ENCODE data around the gene CAGE1. TPM values are rescaled to one million over a fixed set of nuclear protein-coding genes. Genes with fewer than 3 reads are reported as not detected.

The CAGE1 gene
- total RNA-seq, 1 donor from 2014 or later, result not detected

GRCh38 chr6:7424967-7425807 is 35.6 kb upstream of the CAGE1 start:
- no peak for DNase-seq (ENCODE audit: low spot score in 2 of 2)
- TF ChIP-seq CTCF (IDR thresholded peaks at IDR 0.05), result peak in 1 of 3 experiments; percentile 25
- intact Hi-C loops (cut with DNase I), result no loop called here
- Histone ChIP-seq H3K36me3 (no peaks in the 10 kb centered on the region), H3K27me3 (no peaks in the 10 kb centered on the region), H3K4me3 (no peak overlapping the region), H3K9me3 (no peaks in the 10 kb centered on the region), H3K27ac (no peak overlapping the region), H3K4me1 (no peaks in the 10 kb centered on the region)

GRCh38 chr6:7424058-7424457 is 34.5 kb upstream of the CAGE1 start:
- DNase-seq (ENCODE audit: low spot score in 2 of 2), result no peak
- Histone ChIP-seq H3K9me3 (no peaks in the 10 kb centered on the region), H3K4me1 (no peaks in the 10 kb centered on the region), H3K27me3 (no peaks in the 10 kb centered on the region), H3K4me3 (no peak overlapping the region), H3K36me3 (no peaks in the 10 kb centered on the region), H3K27ac (no peak overlapping the region)
- no peak for TF ChIP-seq CTCF (IDR thresholded peaks at IDR 0.05)
- intact Hi-C loops (cut with DNase I), result no loop called here

- no peak for TF ChIP-seq CTCF (IDR thresholded peaks at IDR 0.05)
- Histone ChIP-seq H3K36me3 (peaks cover 20 to 25% of the 10 kb centered on the region in 2 donors), H3K9me3 (no peaks in the 10 kb centered on the region), H3K4me3 (no peak overlapping the region), H3K4me1 (no peaks in the 10 kb centered on the region), H3K27ac (no peak overlapping the region), H3K27me3 (no peaks in the 10 kb centered on the region)
- intact Hi-C loops (cut with DNase I), result no loop called here
- no peak for DNase-seq (ENCODE audit: low spot score in 2 of 2)
Measured at GRCh38 chr6:7421066-7421465, 31.5 kb upstream of the CAGE1 start.

- no peaks in the 10 kb centered on the region for H3K9me3 ChIP-seq
- H3K36me3 ChIP-seq, result peaks cover 38 to 45% of the 10 kb centered on the region in 2 donors
- no peak for TF ChIP-seq CTCF (IDR thresholded peaks at IDR 0.05)
- H3K4me3 ChIP-seq, result no peak overlapping the region
- no peaks in the 10 kb centered on the region for H3K4me1 ChIP-seq
- no peak overlapping the region for H3K27ac ChIP-seq
- intact Hi-C loops (cut with DNase I), result no loop called here
- H3K27me3 ChIP-seq, result no peaks in the 10 kb centered on the region
- no peak for DNase-seq (ENCODE audit: low spot score in 2 of 2)
Measured at GRCh38 chr6:7419065-7419464, 29.5 kb upstream of the CAGE1 start.

GRCh38 chr6:7418238-7418905 is 28.8 kb upstream of the CAGE1 start:
- no peaks in the 10 kb centered on the region for H3K9me3 ChIP-seq
- no peaks in the 10 kb centered on the region for H3K27me3 ChIP-seq
- TF ChIP-seq CTCF (IDR thresholded peaks at IDR 0.05), result no peak
- intact Hi-C loops (cut with DNase I), result no loop called here
- H3K27ac ChIP-seq, result no peak overlapping the region
- H3K4me3 ChIP-seq, result no peak overlapping the region
- H3K4me1 ChIP-seq, result no peaks in the 10 kb centered on the region
- no peak for DNase-seq (ENCODE audit: low spot score in 2 of 2)
- peaks cover 43 to 52% of the 10 kb centered on the region in 2 donors for H3K36me3 ChIP-seq

Measured in ascending aorta (tissue), 2 donors.